ENCODE measurements around the gene ANO9. TPM values are rescaled to one million over a fixed set of nuclear protein-coding genes. Genes with fewer than 3 reads are reported as not detected.

Gene ANO9
- total RNA-seq, 2 donors from 2014 or later = 8.4 to 9.1 TPM

DNA sequence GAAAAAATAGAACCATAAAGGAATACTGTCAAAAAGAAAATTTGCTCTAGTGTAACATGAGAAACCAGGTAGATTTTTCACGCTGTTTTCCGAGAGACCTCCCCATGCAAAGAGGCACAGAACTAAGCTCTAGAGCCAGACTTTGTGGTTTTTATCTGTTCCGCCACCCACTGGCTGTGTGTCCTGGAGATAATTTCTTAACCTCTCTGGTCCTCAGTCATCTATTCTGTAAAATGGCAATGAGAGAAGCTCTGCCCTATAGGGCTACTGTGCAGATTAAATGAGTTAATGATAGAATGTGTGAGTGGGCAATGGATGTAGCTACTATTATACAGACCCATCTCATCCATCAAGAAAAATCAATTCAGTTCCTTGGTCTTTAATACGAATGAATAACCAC, 17.6 kb downstream of the ANO9 start:
- H3K27ac ChIP-seq = no peak overlapping the region
- no peak overlapping the region for H3K4me3 ChIP-seq
- DNase-seq (ENCODE audit: low spot score) = no peak
- no peaks in the 10 kb centered on the region for H3K4me1 ChIP-seq (replicated peaks)
- H3K9me3 ChIP-seq = no peaks in the 10 kb centered on the region
- TF ChIP-seq, protein P1, sequence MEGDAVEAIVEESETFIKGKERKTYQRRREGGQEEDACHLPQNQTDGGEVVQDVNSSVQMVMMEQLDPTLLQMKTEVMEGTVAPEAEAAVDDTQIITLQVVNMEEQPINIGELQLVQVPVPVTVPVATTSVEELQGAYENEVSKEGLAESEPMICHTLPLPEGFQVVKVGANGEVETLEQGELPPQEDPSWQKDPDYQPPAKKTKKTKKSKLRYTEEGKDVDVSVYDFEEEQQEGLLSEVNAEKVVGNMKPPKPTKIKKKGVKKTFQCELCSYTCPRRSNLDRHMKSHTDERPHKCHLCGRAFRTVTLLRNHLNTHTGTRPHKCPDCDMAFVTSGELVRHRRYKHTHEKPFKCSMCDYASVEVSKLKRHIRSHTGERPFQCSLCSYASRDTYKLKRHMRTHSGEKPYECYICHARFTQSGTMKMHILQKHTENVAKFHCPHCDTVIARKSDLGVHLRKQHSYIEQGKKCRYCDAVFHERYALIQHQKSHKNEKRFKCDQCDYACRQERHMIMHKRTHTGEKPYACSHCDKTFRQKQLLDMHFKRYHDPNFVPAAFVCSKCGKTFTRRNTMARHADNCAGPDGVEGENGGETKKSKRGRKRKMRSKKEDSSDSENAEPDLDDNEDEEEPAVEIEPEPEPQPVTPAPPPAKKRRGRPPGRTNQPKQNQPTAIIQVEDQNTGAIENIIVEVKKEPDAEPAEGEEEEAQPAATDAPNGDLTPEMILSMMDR (IDR thresholded peaks at IDR 0.05) = no peak
- no peaks in the 10 kb centered on the region for H3K36me3 ChIP-seq
- WGBS = 90% methylated on average over 4 of the region's 4 CpGs
- no peaks in the 10 kb centered on the region for H3K27me3 ChIP-seq (replicated peaks; ENCODE audit: insufficient read depth)
- intact Hi-C loops (cut with DNase I) = no loop called here

DNA sequence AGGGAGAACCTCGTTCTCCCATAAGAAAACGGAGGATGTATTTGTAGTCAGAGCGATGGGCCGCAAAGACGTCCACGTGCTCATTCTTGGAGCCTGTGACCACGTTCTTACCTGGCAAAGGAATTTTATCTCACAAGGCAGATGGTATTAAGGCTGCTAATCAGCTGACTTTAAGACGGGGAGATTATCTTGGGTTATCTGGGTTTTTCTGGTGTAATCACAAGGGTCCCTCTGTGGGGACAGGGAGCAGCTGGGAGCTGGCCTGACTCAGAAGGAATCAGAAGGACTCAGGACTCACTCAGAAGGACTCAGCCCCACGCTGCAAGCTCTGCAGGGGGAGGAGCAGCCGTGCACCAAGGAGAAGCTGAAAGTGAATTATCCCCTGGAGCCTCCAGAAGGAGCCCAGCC, 19.6 kb downstream of the ANO9 start:
- 85% methylated on average over 10 of the region's 10 CpGs for WGBS
- Histone ChIP-seq H3K9me3 (no peaks in the 10 kb centered on the region), H3K4me1 (replicated peaks) (no peaks in the 10 kb centered on the region), H3K27ac (no peak overlapping the region), H3K36me3 (no peaks in the 10 kb centered on the region), H3K4me3 (no peak overlapping the region), H3K27me3 (replicated peaks; ENCODE audit: insufficient read depth) (no peaks in the 10 kb centered on the region)
- intact Hi-C loops (cut with DNase I) = no loop called here
- TF ChIP-seq POLR2A (IDR thresholded peaks at IDR 0.05) = no peak
- TF ChIP-seq, protein P1 (IDR thresholded peaks at IDR 0.05) = no peak
- TF ChIP-seq POLR2AphosphoS5 (IDR thresholded peaks at IDR 0.05) = no peak
- no peak for DNase-seq (ENCODE audit: low spot score)

DNA sequence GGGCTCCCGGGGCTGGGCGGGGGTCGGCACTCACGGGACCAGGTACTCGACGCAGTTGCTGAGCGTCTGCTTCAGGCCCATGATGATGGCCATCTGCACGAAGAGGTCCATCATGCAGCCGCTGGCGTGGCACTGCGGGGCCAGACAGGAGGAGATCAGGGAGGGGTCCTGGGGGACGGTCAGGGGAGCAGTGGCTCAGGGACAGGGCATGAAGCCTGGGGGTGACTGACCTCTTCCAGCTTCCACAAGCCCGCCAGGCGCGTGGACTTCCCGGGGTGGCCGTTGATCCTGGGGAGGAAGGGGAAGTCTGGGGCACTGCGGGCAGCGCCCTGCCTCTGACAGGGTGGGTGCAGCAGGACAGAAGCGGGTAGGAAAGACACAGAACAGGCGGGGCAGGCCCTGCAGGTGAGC, 20.9 kb downstream of the ANO9 start:
- H3K4me3 ChIP-seq = no peak overlapping the region
- peaks cover 2% of the 10 kb centered on the region for H3K4me1 ChIP-seq (replicated peaks)
- H3K36me3 ChIP-seq = no peaks in the 10 kb centered on the region
- DNase-seq (ENCODE audit: low spot score) = no peak
- no peak overlapping the region for H3K27ac ChIP-seq
- intact Hi-C loops (cut with DNase I) = no loop called here
- H3K9me3 ChIP-seq = no peaks in the 10 kb centered on the region
- TF ChIP-seq, protein P1 (IDR thresholded peaks at IDR 0.05) = no peak
- TF ChIP-seq POLR2AphosphoS5 (IDR thresholded peaks at IDR 0.05) (no peak), POLR2A (IDR thresholded peaks at IDR 0.05) (no peak)
- H3K27me3 ChIP-seq (replicated peaks; ENCODE audit: insufficient read depth) = no peaks in the 10 kb centered on the region
- WGBS = 91% methylated on average over 20 of the region's 21 CpGs

DNA sequence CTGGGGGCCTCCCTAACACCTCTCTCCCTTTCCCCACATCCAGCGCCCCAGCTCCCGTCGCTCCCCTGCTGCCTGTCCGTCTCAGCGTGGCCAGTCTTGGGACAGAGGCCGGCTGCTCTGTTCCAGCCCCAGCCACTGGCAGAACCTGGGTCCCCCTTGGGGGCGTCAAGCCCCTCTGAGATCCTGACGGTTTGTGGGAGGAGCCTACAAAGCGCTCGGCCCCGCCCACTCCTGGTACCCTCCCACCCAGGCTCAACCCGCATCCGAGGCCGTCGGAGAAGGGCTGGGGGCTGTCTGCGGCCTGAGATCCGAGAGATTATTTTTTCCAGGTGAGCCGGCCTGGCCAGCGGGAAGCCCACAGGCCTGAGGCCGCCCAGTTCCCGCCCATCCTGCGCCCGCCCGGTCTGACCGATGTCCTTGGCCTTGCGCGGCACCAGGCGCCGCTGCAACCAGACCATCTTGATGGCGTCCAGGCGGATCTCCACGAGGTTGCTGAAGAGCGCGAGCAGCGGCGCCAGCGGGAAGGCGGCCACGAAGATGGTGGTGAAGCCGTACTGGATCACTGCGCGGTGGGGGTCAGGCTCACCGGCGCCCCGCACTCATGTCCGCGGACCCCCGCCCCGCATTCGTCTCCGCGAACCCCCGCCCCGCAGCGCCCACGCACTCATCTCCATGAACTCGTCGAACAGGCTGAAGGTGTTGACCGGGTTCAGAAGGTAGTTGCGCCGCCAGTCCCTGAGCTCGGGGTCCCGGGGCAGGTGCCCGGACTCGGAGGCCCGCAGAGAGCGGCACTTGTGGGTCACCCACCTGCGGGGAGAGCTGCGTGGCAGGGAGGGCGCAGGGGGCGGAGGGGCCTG, 21.5 kb downstream of the ANO9 start:
- no peaks in the 10 kb centered on the region for H3K27me3 ChIP-seq (replicated peaks; ENCODE audit: insufficient read depth)
- intact Hi-C loops (cut with DNase I) = no loop called here
- H3K9me3 ChIP-seq = no peaks in the 10 kb centered on the region
- H3K4me1 ChIP-seq (replicated peaks) = peaks cover 8% of the 10 kb centered on the region
- no peaks in the 10 kb centered on the region for H3K36me3 ChIP-seq
- H3K27ac ChIP-seq = no peak overlapping the region
- 68% methylated on average over 54 of the region's 71 CpGs for WGBS
- DNase-seq (ENCODE audit: low spot score) = no peak
- no peak overlapping the region for H3K4me3 ChIP-seq
- TF ChIP-seq POLR2A (IDR thresholded peaks at IDR 0.05) = no peak
- no peak for TF ChIP-seq POLR2AphosphoS5 (IDR thresholded peaks at IDR 0.05)
- TF ChIP-seq, protein P1 (IDR thresholded peaks at IDR 0.05) = no peak
